GM23338 (cell line): ENCODE results near the gene VPS37C. TPM values are rescaled to one million over a fixed set of nuclear protein-coding genes. Genes with fewer than 3 reads are reported as not detected.

Experiments
- ATAC-seq: fragments of 200-7000 bp; cut with Tn5 transposase; 3 replicates; pipeline ENCODE4 v1.9.1; 2020
- DNase-seq: peaks from one replicate; pipeline ENCODE4 v3.0.0-alpha.2; 2015; ENCODE audit warnings: low spot score
- H2AFZ ChIP-seq: fragments of 200-600 bp; sonication (generic); 2 replicates; pipeline ENCODE4 v1.8.0; 2016; ENCODE audit warnings: antibody characterized with exemption, mild to moderate bottlenecking, moderate library complexity
- H3F3A ChIP-seq: fragments of 200-600 bp; sonication (generic); replicated peaks from 2 replicates; pipeline ENCODE4 v1.8.0; 2017; ENCODE audit warnings: antibody characterized with exemption, mixed run types, low read depth
- H3K27ac ChIP-seq: fragments of 200-600 bp; sonication (generic); 2 replicates; pipeline ENCODE4 v1.6.1; 2016; ENCODE audit warnings: low read depth
- H3K27me3 ChIP-seq: fragments of 200-600 bp; sonication (generic); 2 replicates; pipeline ENCODE4 v1.8.0; 2016; ENCODE audit warnings: mild to moderate bottlenecking, mixed run types, moderate library complexity; ENCODE audit not compliant: insufficient read depth
- H3K36me3 ChIP-seq: fragments of 200-600 bp; sonication (generic); 2 replicates; pipeline ENCODE4 v1.8.0; 2016; ENCODE audit warnings: mild to moderate bottlenecking; ENCODE audit not compliant: insufficient read depth
- H3K4me1 ChIP-seq: fragments of 200-600 bp; sonication (generic); 2 replicates; pipeline ENCODE4 v1.8.0; 2016; ENCODE audit warnings: mild to moderate bottlenecking, moderate library complexity; ENCODE audit not compliant: insufficient read depth
- H3K4me2 ChIP-seq: fragments of 200-600 bp; sonication (generic); 2 replicates; pipeline ENCODE4 v1.7.1; 2017; ENCODE audit warnings: mixed run types
- H3K4me3 ChIP-seq: fragments of 200-600 bp; sonication (generic); 2 replicates; pipeline ENCODE4 v1.6.1; 2016; ENCODE audit warnings: mixed run types
- H3K79me2 ChIP-seq: fragments of 200-600 bp; sonication (generic); replicated peaks from 2 replicates; pipeline ENCODE4 v1.8.0; 2017; ENCODE audit warnings: mild to moderate bottlenecking; ENCODE audit not compliant: insufficient read depth
- H3K9me2 ChIP-seq: fragments of 200-600 bp; sonication (generic); 2 replicates; pipeline ENCODE4 v1.8.0; 2017; ENCODE audit not compliant: insufficient read depth
- H4K20me1 ChIP-seq: fragments of 200-600 bp; sonication (generic); replicated peaks from 2 replicates; pipeline ENCODE4 v1.8.0; 2017; ENCODE audit warnings: mild to moderate bottlenecking; ENCODE audit not compliant: insufficient read depth
- H3K27ac Mint-ChIP-seq: 2 replicates; pipeline ENCODE4 v1.8.0; 2020; ENCODE audit warnings: inconsistent platforms, mild to moderate bottlenecking, moderate library complexity, mixed read lengths
- H3K27me3 Mint-ChIP-seq: 3 replicates; pipeline ENCODE4 v1.8.0; 2022; ENCODE audit warnings: low read depth, mild to moderate bottlenecking, moderate library complexity, mixed read lengths, inconsistent platforms; ENCODE audit not compliant: insufficient read depth, poor library complexity
- H3K36me3 Mint-ChIP-seq: 3 replicates; pipeline ENCODE4 v1.8.0; 2021; ENCODE audit warnings: low read depth, mild to moderate bottlenecking, inconsistent platforms, moderate library complexity, mixed read lengths
- H3K4me1 Mint-ChIP-seq: 3 replicates; pipeline ENCODE4 v1.8.0; 2020; ENCODE audit warnings: mild to moderate bottlenecking, inconsistent platforms, mixed read lengths
- H3K4me3 Mint-ChIP-seq: 3 replicates; pipeline ENCODE4 v1.8.0; 2021; ENCODE audit warnings: moderate library complexity, mild to moderate bottlenecking, inconsistent platforms, mixed read lengths
- H3K9me3 Mint-ChIP-seq: 3 replicates; pipeline ENCODE4 v1.8.0; 2020; ENCODE audit warnings: moderate library complexity, mild to moderate bottlenecking, inconsistent platforms, mixed read lengths
- CREB1 ChIP-seq: fragments of 250-450 bp; sonication (Bioruptor Pico); IDR thresholded peaks from 2 replicates; pipeline ENCODE4 v1.5.0; 2020; ENCODE audit warnings: low read depth, mild to moderate bottlenecking, moderate library complexity
- CTCF ChIP-seq, 2 experiments: fragments of 200-600 bp in 1 of 2; sonication (generic) in 1 of 2; conservative IDR thresholded peaks; 2 replicates each; pipeline versions ENCODE4 v1.5.1 to v1.6.1; 2016 to 2017; ENCODE audit warnings: antibody characterized with exemption in 2 of 2, low read depth in 2 of 2, mild to moderate bottlenecking in 2 of 2, moderate library complexity in 1 of 2
- ETS1 ChIP-seq: IDR thresholded peaks from 2 replicates; pipeline ENCODE4 v1.6.1; 2016; ENCODE audit warnings: antibody characterized with exemption
- EZH2 ChIP-seq: fragments of 200-600 bp; sonication (generic); IDR thresholded peaks from one replicate; pipeline ENCODE4 v1.8.0; 2017; ENCODE audit warnings: antibody characterized with exemption, mild to moderate bottlenecking, low read depth; ENCODE audit not compliant: unreplicated experiment
- EZH2phosphoT487 ChIP-seq: fragments of 200-600 bp; sonication (generic); IDR thresholded peaks from one replicate; pipeline ENCODE4 v1.8.1; 2018; ENCODE audit warnings: antibody characterized with exemption; ENCODE audit not compliant: unreplicated experiment
- JUNB ChIP-seq: IDR thresholded peaks from one replicate; pipeline ENCODE4 v1.6.1; 2016; ENCODE audit warnings: antibody characterized with exemption; ENCODE audit not compliant: unreplicated experiment
- POLR2AphosphoS5 ChIP-seq: IDR thresholded peaks from 2 replicates; pipeline ENCODE4 v1.6.1; 2016; ENCODE audit warnings: antibody characterized with exemption, low read depth
- REST ChIP-seq: IDR thresholded peaks from one replicate; pipeline ENCODE4 v1.6.1; 2018; ENCODE audit warnings: antibody characterized with exemption; ENCODE audit not compliant: unreplicated experiment
- ZNF331 ChIP-seq: fragments of 250-450 bp; sonication (Bioruptor Pico); IDR thresholded peaks from 2 replicates; pipeline ENCODE4 v1.5.0; 2020; ENCODE audit warnings: low read depth, mild to moderate bottlenecking, moderate library complexity
- ZNF462 ChIP-seq: fragments of 250-450 bp; sonication (Bioruptor Pico); IDR thresholded peaks from 2 replicates; pipeline ENCODE4 v1.5.0; 2020; ENCODE audit warnings: mild to moderate bottlenecking, moderate library complexity
- polyA plus RNA-seq: library from polyadenylated mRNA; unstranded; fragments of >200 nt; fragmentation: Nextera tagmentation; extraction: Ambion mirVana; gene quantifications from 2 replicates; pipeline ENCODE4 v1.2.1, GENCODE V29; 2016
- total RNA-seq: library from RNA; depleted of rRNA; stranded (reverse); fragments of >200 nt; shearing (Covaris generic); gene quantifications from 2 replicates; pipeline ENCODE4 v1.2.3, GENCODE V29; 2014

Gene VPS37C
- total and polyA plus RNA-seq, 2 experiments from 2014 or later = 8.8 to 19.4 TPM

GRCh38 chr11:61174949-61175348, 13.7 kb upstream of the VPS37C start:
- no peak overlapping the region for H3K4me2 ChIP-seq
- no peaks in the 10 kb centered on the region for H3F3A ChIP-seq
- Mint-ChIP-seq H3K4me3 (no peak overlapping the region), H3K9me3 (no peaks in the 10 kb centered on the region; the same call in 1 of the 3 replicates), H3K36me3 (no peaks in the 10 kb centered on the region), H3K4me1 (no peaks in the 10 kb centered on the region; the same call in 2 of the 3 replicates), H3K27ac (no peak overlapping the region), H3K27me3 (peaks cover 15% of the 10 kb centered on the region)
- ATAC-seq (no peak), DNase-seq (no peak)
- no peaks in the 10 kb centered on the region for H4K20me1 ChIP-seq
- no peak overlapping the region for H3K4me3 ChIP-seq
- no peaks in the 10 kb centered on the region for H3K36me3 ChIP-seq
- no peaks in the 10 kb centered on the region for H3K79me2 ChIP-seq
- TF ChIP-seq REST (no peak), JUNB (no peak), ZNF462 (CRISPR knock-in tag) (no peak), POLR2AphosphoS5 (no peak), ZNF331 (no peak), EZH2phosphoT487 (no peak), EZH2 (no peak), CTCF (conservative IDR thresholded peaks at IDR 0.05; ENCODE audit: low read depth in 2 of 2) (no peak), ETS1 (no peak), CREB1 (CRISPR knock-in tag) (no peak)
- no peak overlapping the region for H2AFZ ChIP-seq
- H3K4me1 ChIP-seq = no peaks in the 10 kb centered on the region
- peaks cover 4% of the 10 kb centered on the region; the same call in 1 of the 2 replicates for H3K9me2 ChIP-seq
- no peaks in the 10 kb centered on the region for H3K27me3 ChIP-seq
- H3K27ac ChIP-seq = no peak overlapping the region
